GM18867 (cell line): Measurements from ENCODE around the gene INPP5E.

Experiments
- ATAC-seq: cut with Tn5 transposase; IDR thresholded peaks from one replicate; pipeline ENCODE4 v1.9.1; 2021; ENCODE audit warnings: mild to moderate bottlenecking, moderate library complexity; ENCODE audit not compliant: unreplicated experiment

The INPP5E gene

GRCh38 chr9:136391737-136392537, 47.7 kb downstream of the INPP5E start:
- ATAC-seq: no peak

- ATAC-seq: no peak
These were observed 50.2 kb downstream of the INPP5E start for GRCh38 chr9:136389396-136389795.

GRCh38 chr9:136387217-136387616, 52.4 kb downstream of the INPP5E start:
- ATAC-seq: no peak

GRCh38 chr9:136386018-136386417, 53.6 kb downstream of the INPP5E start:
- ATAC-seq: no peak

GRCh38 chr9:136385015-136385414, 54.6 kb downstream of the INPP5E start:
- ATAC-seq: no peak

DNA sequence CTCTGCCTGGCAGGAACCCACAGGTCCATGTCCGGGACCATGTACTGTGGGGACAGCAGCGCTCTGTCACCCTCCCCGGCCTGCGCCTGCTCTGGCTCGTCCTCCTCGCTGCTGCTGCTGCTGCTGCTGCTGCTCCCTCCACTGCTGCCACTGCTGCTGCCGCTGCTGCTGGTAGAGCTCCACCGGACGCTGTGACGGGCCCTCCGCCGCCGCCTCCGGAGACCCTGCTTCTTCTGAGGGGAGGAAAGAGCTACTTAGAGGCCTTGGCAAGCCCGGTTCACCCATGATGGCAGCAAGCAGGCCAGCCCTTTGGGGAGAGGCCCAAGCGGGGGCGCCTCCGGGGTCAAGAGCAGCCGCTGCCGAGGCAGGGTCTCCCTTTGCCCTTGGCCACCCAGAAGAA, 56.2 kb downstream of the INPP5E start:
- no peak for ATAC-seq

GRCh38 chr9:136381966-136382513, 57.6 kb downstream of the INPP5E start:
- ATAC-seq: no peak

DNA sequence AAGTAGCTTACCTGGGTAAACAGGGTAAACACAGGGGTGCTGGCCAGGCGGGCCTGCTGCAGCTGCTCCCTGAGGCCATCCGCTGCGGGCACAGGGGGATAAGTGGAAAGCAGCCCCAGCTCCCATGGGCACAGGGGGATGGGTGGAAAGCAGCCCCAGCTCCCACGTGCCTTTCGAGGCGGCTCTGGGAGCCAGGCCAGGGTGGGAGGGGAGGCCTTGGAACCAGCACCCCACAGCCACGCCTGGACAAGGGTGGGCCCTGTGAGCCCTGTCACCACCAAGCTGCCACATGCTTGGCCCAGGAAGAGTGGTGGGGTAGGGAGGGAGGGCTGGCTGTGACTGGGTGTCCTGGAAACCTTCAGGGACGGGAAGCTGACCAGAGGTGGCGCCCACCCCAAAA, 58.3 kb downstream of the INPP5E start:
- ATAC-seq: no peak

DNA sequence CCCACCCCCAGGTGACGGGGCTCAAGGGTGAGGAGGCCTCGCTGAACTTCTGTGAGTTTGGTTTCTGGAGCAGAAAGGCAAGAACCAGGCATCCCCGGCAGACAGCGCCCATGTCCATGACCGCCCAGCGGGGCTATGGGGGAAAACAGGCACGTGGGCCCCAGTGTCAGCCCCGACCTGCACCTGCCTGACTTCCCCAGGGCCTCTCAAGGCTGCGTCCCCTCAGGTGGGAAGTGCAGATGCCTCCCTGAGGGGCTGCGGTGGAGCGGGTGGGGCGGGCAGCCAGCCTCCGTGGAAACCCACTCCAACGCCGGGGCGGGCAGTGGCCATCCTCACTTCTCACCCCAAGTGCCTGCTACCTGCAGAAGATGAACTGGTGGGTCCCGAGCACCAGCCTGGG, 59.3 kb downstream of the INPP5E start:
- no peak for ATAC-seq

DNA sequence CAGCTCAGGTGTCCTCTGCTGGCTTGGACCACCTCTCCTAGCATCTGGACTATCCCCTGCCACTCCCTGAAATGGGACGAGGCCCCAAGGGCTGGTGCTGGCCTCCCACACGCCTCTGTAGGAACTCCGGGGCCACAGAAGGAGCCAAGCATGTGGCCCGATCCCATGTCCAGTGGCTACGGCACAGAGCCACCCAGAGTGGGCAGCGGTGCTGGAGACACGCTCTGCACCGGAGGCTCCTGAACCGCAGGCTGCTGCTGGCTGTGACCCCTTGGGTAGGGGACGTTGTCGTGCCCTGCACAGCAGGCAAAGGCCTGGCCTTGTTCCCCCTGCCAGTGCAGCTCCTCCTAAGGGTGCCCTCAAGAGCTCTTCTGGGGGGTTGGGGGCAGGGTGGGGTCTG, 59.8 kb downstream of the INPP5E start:
- no peak for ATAC-seq

- no peak for ATAC-seq
These were observed 60.2 kb downstream of the INPP5E start for GRCh38 chr9:136379401-136379800.

DNA sequence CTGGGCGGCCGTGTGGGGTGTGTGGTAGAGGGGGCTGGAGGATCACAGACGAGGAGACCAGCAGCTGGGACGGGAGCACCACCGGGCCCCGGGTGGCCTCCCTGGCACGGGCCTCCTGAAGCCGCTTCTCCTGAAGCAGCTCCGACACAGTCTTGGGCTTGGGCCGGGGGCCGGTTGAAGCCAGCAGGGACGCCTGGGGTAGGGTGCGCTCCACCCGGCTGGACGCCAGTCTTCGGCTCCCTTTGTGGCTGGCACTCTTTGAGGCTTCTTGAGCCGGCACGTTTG, 60.7 kb downstream of the INPP5E start:
- ATAC-seq: no peak
